Keratinocyte (primary cell): Measurements from ENCODE around the gene DAP3. TPM values are rescaled to one million over a fixed set of nuclear protein-coding genes. Genes with fewer than 3 reads are reported as not detected.
"Not testable (repeated sequence)": the region's sequence is repeated elsewhere in the genome, so short reads cannot be mapped to it uniquely, and the experiment has no call there.

Experiments
- DNase-seq: peaks from one replicate; pipeline ENCODE4 v3.0.0-alpha.2; 2011; ENCODE audit warnings: low read depth, missing footprints, low spot score
- FAIRE-seq: peaks from 2 replicates; lab custom pipeline; 2011; peaks lifted over from hg19 to GRCh38; lab: Jason Lieb, UNC
- H2AFZ ChIP-seq: 2 replicates; pipeline ENCODE4 v1.6.0; 2012; ENCODE audit warnings: low read length, control low read depth, inconsistent platforms; ENCODE audit not compliant: control insufficient read depth
- H3K27ac ChIP-seq: 2 replicates; pipeline ENCODE4 v1.5.1; 2011; ENCODE audit warnings: low read length; ENCODE audit not compliant: control insufficient read depth, insufficient read depth
- H3K27me3 ChIP-seq: 3 replicates; pipeline ENCODE4 v1.6.0; 2011; ENCODE audit warnings: low read length; ENCODE audit not compliant: control insufficient read depth, insufficient read depth; ENCODE audit errors: extremely low read depth
- H3K36me3 ChIP-seq, 2 experiments: 2 replicates in 1 of 2; 3 replicates in 1 of 2; pipeline ENCODE4 v1.5.1; 2011; ENCODE audit warnings: low read length in 2 of 2, mild to moderate bottlenecking in 1 of 2; ENCODE audit not compliant: control insufficient read depth in 2 of 2, insufficient read depth in 2 of 2; ENCODE audit errors: extremely low read depth in 1 of 2
- H3K4me1 ChIP-seq: 3 replicates; pipeline ENCODE4 v1.5.1; 2011; ENCODE audit warnings: low read length; ENCODE audit not compliant: control insufficient read depth, insufficient read depth; ENCODE audit errors: extremely low read depth
- H3K4me2 ChIP-seq: 3 replicates; pipeline ENCODE4 v1.6.0; 2011; ENCODE audit warnings: low read depth, low read length; ENCODE audit not compliant: control insufficient read depth, insufficient read depth; ENCODE audit errors: extremely low read depth
- H3K4me3 ChIP-seq, 3 experiments: fragments of 200-600 bp in 1 of 3; sonication (generic) in 1 of 3; 2 replicates in 2 of 3; 3 replicates in 1 of 3; pipeline ENCODE4 v1.5.1; 2011 to 2016; ENCODE audit warnings: low read length in 3 of 3, mild to moderate bottlenecking in 3 of 3, control low read depth in 2 of 3, inconsistent platforms in 1 of 3, low read depth in 1 of 3, mixed read lengths in 1 of 3, mixed run types in 1 of 3, moderate library complexity in 1 of 3; ENCODE audit not compliant: control insufficient read depth in 2 of 3, insufficient read depth in 2 of 3; ENCODE audit errors: extremely low read depth in 1 of 3
- H3K79me2 ChIP-seq: 2 replicates; pipeline ENCODE4 v1.6.0; 2012; ENCODE audit warnings: low read length; ENCODE audit not compliant: control insufficient read depth, insufficient read depth
- H3K9ac ChIP-seq: 3 replicates; pipeline ENCODE4 v1.6.0; 2011; ENCODE audit warnings: low read length; ENCODE audit not compliant: control insufficient read depth, insufficient read depth; ENCODE audit errors: extremely low read depth
- H3K9me1 ChIP-seq: 3 replicates; pipeline ENCODE4 v1.6.0; 2011; ENCODE audit warnings: low read length; ENCODE audit not compliant: control insufficient read depth, insufficient read depth; ENCODE audit errors: extremely low read depth
- H3K9me3 ChIP-seq: 2 replicates; pipeline ENCODE4 v1.5.1; 2012; ENCODE audit warnings: low read depth, low read length; ENCODE audit not compliant: control insufficient read depth
- H4K20me1 ChIP-seq: 3 replicates; pipeline ENCODE4 v1.6.0; 2011; ENCODE audit warnings: low read length; ENCODE audit not compliant: control insufficient read depth, insufficient read depth; ENCODE audit errors: extremely low read depth
- EZH2 ChIP-seq: IDR thresholded peaks from one replicate; pipeline ENCODE4 v1.6.1; 2012; ENCODE audit warnings: inconsistent platforms, mild to moderate bottlenecking, low read length, moderate library complexity
- dilution Hi-C: fragments of 300-500 bp; cut with MboI; formaldehyde crosslinking; loops from one replicate; pipeline ENCODE4 v1.7.0; 2020; ENCODE audit warnings: low sequenced_read_pairs; ENCODE audit not compliant: extremely low pct_ligation_motif_present
- polyA plus RNA-seq, 5 experiments: library from polyadenylated mRNA; depleted of rRNA in 3 of 5; stranded (reverse) in 3 of 5; stranded (forward) in 1 of 5; unstranded in 1 of 5; fragments of >200 nt; gene quantifications; 1 replicate in 1 of 5; 2 replicates in 3 of 5; 3 replicates in 1 of 5; pipeline versions ENCODE4 v1.2.1 to v1.2.3, GENCODE V29; 2011 to 2012; ENCODE audit warnings: missing spikeins in 2 of 5, low read depth in 1 of 5, low replicate concordance in 1 of 5
- TF ChIP-seq, protein P1 (sequence below), 3 experiments: IDR thresholded peaks in 1 of 3; conservative IDR thresholded peaks in 1 of 3; optimal IDR thresholded peaks in 1 of 3; 2 replicates in 2 of 3; 3 replicates in 1 of 3; pipeline versions ENCODE3 to v1.5.1; 2011; ENCODE audit warnings: low read length in 3 of 3, mild to moderate bottlenecking in 3 of 3, moderate library complexity in 2 of 3, control low read depth in 1 of 3, inconsistent platforms in 1 of 3; ENCODE audit not compliant: insufficient read depth in 2 of 3; ENCODE audit errors: extremely low read depth in 1 of 3

The DAP3 gene
- polyA plus RNA-seq, 1 donor (not counting 4 experiments of a cell fraction or from before 2014, with no cell fraction given) = 203 TPM

DNA sequence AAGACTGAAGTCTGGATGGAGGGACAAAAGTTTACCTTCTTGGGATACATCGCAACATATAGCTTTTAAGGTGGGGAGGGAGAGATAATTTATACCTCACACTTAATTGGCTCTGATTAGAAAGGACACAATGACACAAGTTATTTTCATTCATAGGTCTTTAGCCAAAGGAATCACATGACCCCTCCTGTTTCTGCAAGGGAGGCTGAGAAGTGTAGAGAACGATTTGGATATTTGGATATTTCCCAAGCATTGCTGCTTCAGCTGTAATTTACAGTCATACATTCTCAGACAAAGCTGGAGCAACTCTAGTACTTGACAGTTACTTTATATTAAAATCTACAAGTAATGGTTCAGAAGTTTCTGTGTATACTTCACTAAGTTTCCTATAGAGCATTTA is 24.2 kb downstream of the DAP3 start:
- Histone ChIP-seq H2AFZ (no peak overlapping the region), H3K27me3 (no peaks in the 10 kb centered on the region), H3K79me2 (peaks cover 44% of the 10 kb centered on the region), H3K36me3 (peaks cover 6 to 13% of the 10 kb centered on the region in 2 experiments), H3K9me3 (no peaks in the 10 kb centered on the region), H3K27ac (no peak overlapping the region), H3K4me1 (no peaks in the 10 kb centered on the region), H3K9ac (no peak overlapping the region), H3K4me3 (no peak overlapping the region), H4K20me1 (no peaks in the 10 kb centered on the region), H3K4me2 (no peak overlapping the region), H3K9me1 (no peaks in the 10 kb centered on the region)
- TF ChIP-seq EZH2 = no peak
- TF ChIP-seq, protein P1, sequence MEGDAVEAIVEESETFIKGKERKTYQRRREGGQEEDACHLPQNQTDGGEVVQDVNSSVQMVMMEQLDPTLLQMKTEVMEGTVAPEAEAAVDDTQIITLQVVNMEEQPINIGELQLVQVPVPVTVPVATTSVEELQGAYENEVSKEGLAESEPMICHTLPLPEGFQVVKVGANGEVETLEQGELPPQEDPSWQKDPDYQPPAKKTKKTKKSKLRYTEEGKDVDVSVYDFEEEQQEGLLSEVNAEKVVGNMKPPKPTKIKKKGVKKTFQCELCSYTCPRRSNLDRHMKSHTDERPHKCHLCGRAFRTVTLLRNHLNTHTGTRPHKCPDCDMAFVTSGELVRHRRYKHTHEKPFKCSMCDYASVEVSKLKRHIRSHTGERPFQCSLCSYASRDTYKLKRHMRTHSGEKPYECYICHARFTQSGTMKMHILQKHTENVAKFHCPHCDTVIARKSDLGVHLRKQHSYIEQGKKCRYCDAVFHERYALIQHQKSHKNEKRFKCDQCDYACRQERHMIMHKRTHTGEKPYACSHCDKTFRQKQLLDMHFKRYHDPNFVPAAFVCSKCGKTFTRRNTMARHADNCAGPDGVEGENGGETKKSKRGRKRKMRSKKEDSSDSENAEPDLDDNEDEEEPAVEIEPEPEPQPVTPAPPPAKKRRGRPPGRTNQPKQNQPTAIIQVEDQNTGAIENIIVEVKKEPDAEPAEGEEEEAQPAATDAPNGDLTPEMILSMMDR (optimal IDR thresholded peaks at IDR 0.05 in 1 of 3, IDR thresholded peaks at IDR 0.05 in 1 of 3, conservative IDR thresholded peaks at IDR 0.05 in 1 of 3; ENCODE audit: extremely low read depth in 1 of 3, insufficient read depth in 2 of 3, low read length in 3 of 3) = no peak
- FAIRE-seq = no peak
- dilution Hi-C loops = no loop called here
- no peak for DNase-seq

DNA sequence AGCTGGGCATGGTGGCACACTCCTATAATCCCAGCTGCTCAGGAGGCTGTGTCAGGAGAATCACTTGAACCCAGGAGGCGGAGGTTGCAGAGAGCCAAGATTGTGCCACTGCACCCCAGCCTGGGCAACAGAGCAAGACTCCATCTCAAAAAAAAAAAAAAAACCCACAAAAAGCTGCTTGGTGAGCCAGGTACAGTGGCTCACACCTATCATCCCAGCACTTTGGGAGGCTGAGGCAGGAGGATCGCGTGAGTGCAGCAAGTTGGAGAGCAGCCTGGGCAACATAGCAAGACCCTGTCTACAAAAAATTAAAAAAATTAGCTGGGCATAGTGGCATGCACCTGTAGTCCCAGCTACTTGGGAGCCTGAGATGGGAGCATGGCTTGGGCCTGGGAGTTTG is 26.2 kb downstream of the DAP3 start:
- H3K4me3 ChIP-seq, DNase-seq, FAIRE-seq, dilution Hi-C loops, H3K4me2 ChIP-seq, H4K20me1 ChIP-seq, H3K4me1 ChIP-seq, H3K27me3 ChIP-seq, H3K27ac ChIP-seq, H3K9ac ChIP-seq, H3K9me3 ChIP-seq, H2AFZ ChIP-seq, H3K9me1 ChIP-seq: not testable (repeated sequence)
- H3K36me3 ChIP-seq = peaks cover 12 to 13% of the 10 kb centered on the region in 2 experiments
- H3K79me2 ChIP-seq = peaks cover 26% of the 10 kb centered on the region

DNA sequence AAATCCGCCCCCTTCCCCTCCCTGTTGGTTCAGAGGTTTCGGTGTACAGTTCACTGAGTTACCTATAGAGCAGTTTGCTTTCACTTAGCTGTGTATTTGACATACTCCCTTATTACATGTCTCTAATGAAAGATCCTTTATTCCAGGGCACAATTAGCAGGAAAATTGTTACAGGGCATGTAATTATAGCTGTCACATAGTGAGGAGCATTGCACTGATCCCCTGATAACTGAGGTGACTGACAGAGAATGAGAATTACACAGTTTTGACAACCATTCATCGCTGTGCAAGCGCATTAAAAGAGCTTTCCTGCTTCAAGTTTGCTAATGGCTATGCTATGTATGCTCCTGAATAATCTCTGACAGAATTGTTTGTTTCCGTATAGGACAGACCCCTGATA is 26.9 kb downstream of the DAP3 start:
- no peak overlapping the region for H3K4me3 ChIP-seq
- no peaks in the 10 kb centered on the region for H3K27me3 ChIP-seq
- no peaks in the 10 kb centered on the region for H3K4me1 ChIP-seq
- H3K9me3 ChIP-seq = no peaks in the 10 kb centered on the region
- dilution Hi-C loops = no loop called here
- peaks cover 12 to 13% of the 10 kb centered on the region in 2 experiments for H3K36me3 ChIP-seq
- no peak overlapping the region for H3K27ac ChIP-seq
- peaks cover 26% of the 10 kb centered on the region for H3K79me2 ChIP-seq
- no peaks in the 10 kb centered on the region for H4K20me1 ChIP-seq
- DNase-seq (no peak), FAIRE-seq (no peak)
- H3K4me2 ChIP-seq = no peak overlapping the region
- H2AFZ ChIP-seq = no peak overlapping the region
- TF ChIP-seq EZH2 = no peak
- TF ChIP-seq, protein P1 (optimal IDR thresholded peaks at IDR 0.05 in 1 of 3, IDR thresholded peaks at IDR 0.05 in 1 of 3, conservative IDR thresholded peaks at IDR 0.05 in 1 of 3; ENCODE audit: extremely low read depth in 1 of 3, insufficient read depth in 2 of 3, low read length in 3 of 3) = no peak
- no peak overlapping the region for H3K9ac ChIP-seq
- H3K9me1 ChIP-seq = no peaks in the 10 kb centered on the region
